IPS-18a (cell line): ENCODE measurements around the gene PIAS4.

ENCODE experiments used
- H3K27ac ChIP-seq: one replicate; pipeline ENCODE4 v1.5.1; 2013; ENCODE audit warnings: low read length
- H3K27me3 ChIP-seq: one replicate; pipeline ENCODE4 v1.6.1; 2013; ENCODE audit warnings: mild to moderate bottlenecking, low read length; ENCODE audit not compliant: control insufficient read depth, insufficient read depth
- H3K36me3 ChIP-seq: one replicate; pipeline ENCODE4 v1.6.1; 2013; ENCODE audit warnings: low read depth, low read length; ENCODE audit not compliant: control insufficient read depth
- H3K4me1 ChIP-seq: one replicate; pipeline ENCODE4 v1.6.1; 2013; ENCODE audit warnings: low read depth, low read length; ENCODE audit not compliant: control insufficient read depth
- H3K4me3 ChIP-seq: one replicate; pipeline ENCODE4 v1.5.1; 2013; ENCODE audit warnings: low read length
- H3K9ac ChIP-seq: one replicate; pipeline ENCODE4 v1.6.1; 2013; ENCODE audit warnings: mild to moderate bottlenecking, low read length, moderate library complexity
- H3K9me3 ChIP-seq: one replicate; pipeline ENCODE4 v1.6.1; 2013; ENCODE audit warnings: low read depth, low read length; ENCODE audit not compliant: control insufficient read depth

The PIAS4 gene

GRCh38 chr19:4023600-4024398 lies 16.3 kb downstream of the PIAS4 start:
- Histone ChIP-seq H3K4me3 (no peak overlapping the region), H3K9me3 (no peaks in the 10 kb centered on the region), H3K4me1 (no peaks in the 10 kb centered on the region), H3K36me3 (peaks cover 14% of the 10 kb centered on the region), H3K9ac (no peak overlapping the region), H3K27ac (no peak overlapping the region), H3K27me3 (no peaks in the 10 kb centered on the region)

- H3K27ac ChIP-seq: no peak overlapping the region
- H3K4me1 ChIP-seq: no peaks in the 10 kb centered on the region
- no peaks in the 10 kb centered on the region for H3K9me3 ChIP-seq
- no peaks in the 10 kb centered on the region for H3K27me3 ChIP-seq
- peaks cover 14% of the 10 kb centered on the region for H3K36me3 ChIP-seq
- no peak overlapping the region for H3K9ac ChIP-seq
- H3K4me3 ChIP-seq: no peak overlapping the region
Measured at GRCh38 chr19:4025317-4025716, 17.8 kb downstream of the PIAS4 start.

- Histone ChIP-seq H3K36me3 (peaks cover 17% of the 10 kb centered on the region), H3K4me1 (no peaks in the 10 kb centered on the region), H3K4me3 (no peak overlapping the region), H3K27me3 (no peaks in the 10 kb centered on the region), H3K9ac (no peak overlapping the region), H3K27ac (no peak overlapping the region), H3K9me3 (no peaks in the 10 kb centered on the region)
Measured at GRCh38 chr19:4027146-4027545, 19.6 kb downstream of the PIAS4 start.

- no peak overlapping the region for H3K9ac ChIP-seq
- H3K27ac ChIP-seq: no peak overlapping the region
- H3K9me3 ChIP-seq: no peaks in the 10 kb centered on the region
- H3K4me3 ChIP-seq: no peak overlapping the region
- H3K36me3 ChIP-seq: peaks cover 23% of the 10 kb centered on the region
- no peaks in the 10 kb centered on the region for H3K27me3 ChIP-seq
- H3K4me1 ChIP-seq: no peaks in the 10 kb centered on the region
Measured at GRCh38 chr19:4028334-4029246, 21.1 kb downstream of the PIAS4 start.

- no peaks in the 10 kb centered on the region for H3K27me3 ChIP-seq
- H3K36me3 ChIP-seq: peaks cover 19% of the 10 kb centered on the region
- H3K4me1 ChIP-seq: no peaks in the 10 kb centered on the region
- H3K27ac ChIP-seq: no peak overlapping the region
- no peak overlapping the region for H3K9ac ChIP-seq
- H3K9me3 ChIP-seq: no peaks in the 10 kb centered on the region
- no peak overlapping the region for H3K4me3 ChIP-seq
Measured at GRCh38 chr19:4029247-4029614, 21.7 kb downstream of the PIAS4 start.

GRCh38 chr19:4030552-4030951 lies 23.0 kb downstream of the PIAS4 start:
- no peak overlapping the region for H3K9ac ChIP-seq
- no peaks in the 10 kb centered on the region for H3K9me3 ChIP-seq
- no peaks in the 10 kb centered on the region for H3K27me3 ChIP-seq
- no peaks in the 10 kb centered on the region for H3K4me1 ChIP-seq
- peaks cover 13% of the 10 kb centered on the region for H3K36me3 ChIP-seq
- H3K27ac ChIP-seq: no peak overlapping the region
- H3K4me3 ChIP-seq: no peak overlapping the region

- Histone ChIP-seq H3K27me3 (no peaks in the 10 kb centered on the region), H3K27ac (no peak overlapping the region), H3K9me3 (no peaks in the 10 kb centered on the region), H3K4me3 (no peak overlapping the region), H3K4me1 (no peaks in the 10 kb centered on the region), H3K36me3 (peaks cover 17% of the 10 kb centered on the region), H3K9ac (no peak overlapping the region)
Measured at GRCh38 chr19:4030981-4031380, 23.4 kb downstream of the PIAS4 start.

GRCh38 chr19:4031420-4031819 lies 23.9 kb downstream of the PIAS4 start:
- Histone ChIP-seq H3K9ac (no peak overlapping the region), H3K4me3 (no peak overlapping the region), H3K36me3 (peaks cover 21% of the 10 kb centered on the region), H3K27ac (no peak overlapping the region), H3K9me3 (no peaks in the 10 kb centered on the region), H3K27me3 (no peaks in the 10 kb centered on the region), H3K4me1 (no peaks in the 10 kb centered on the region)

- H3K27ac ChIP-seq: no peak overlapping the region
Measured at GRCh38 chr19:4032436-4032835, 24.9 kb downstream of the PIAS4 start.

GRCh38 chr19:4033028-4033956 lies 25.8 kb downstream of the PIAS4 start:
- Histone ChIP-seq H3K9ac (no peak overlapping the region), H3K36me3 (peaks cover 28% of the 10 kb centered on the region), H3K27ac (no peak overlapping the region), H3K9me3 (no peaks in the 10 kb centered on the region), H3K4me3 (no peak overlapping the region), H3K27me3 (no peaks in the 10 kb centered on the region), H3K4me1 (no peaks in the 10 kb centered on the region)

More at GRCh38 chr19:4032436-4032835, 24.9 kb downstream of the PIAS4 start:
- no peaks in the 10 kb centered on the region for H3K4me1 ChIP-seq
- H3K36me3 ChIP-seq: peaks cover 28% of the 10 kb centered on the region
- H3K4me3 ChIP-seq: no peak overlapping the region
- no peaks in the 10 kb centered on the region for H3K27me3 ChIP-seq
- H3K9me3 ChIP-seq: no peaks in the 10 kb centered on the region
- no peak overlapping the region for H3K9ac ChIP-seq
